ENCODE data around the gene FAM13A.
A peak's percentile ranks its signal among the peaks of the same experiment; 100 is the strongest.

Gene FAM13A

GRCh38 chr4:88742561-88742960 is 314.4 kb downstream of the FAM13A start:
- DNase-seq (ENCODE audit: extremely low spot score): no peak
- ChIA-PET CTCF (no interaction called here), POLR2A (no interaction called here)
- TF ChIP-seq NFRKB (IDR thresholded peaks at IDR 0.05): no peak
- no peak for TF ChIP-seq LEF1 (IDR thresholded peaks at IDR 0.05; ENCODE audit: borderline replicate concordance)
- no peak for TF ChIP-seq L3MBTL2 (conservative IDR thresholded peaks at IDR 0.05)

- ChIA-PET CTCF (no interaction called here), POLR2A (no interaction called here)
- TF ChIP-seq FOXA1 (IDR thresholded peaks at IDR 0.05): no peak
- no peak for TF ChIP-seq ARNT (IDR thresholded peaks at IDR 0.05)
- TF ChIP-seq SUZ12 (IDR thresholded peaks at IDR 0.05): no peak
- no peak for TF ChIP-seq TARDBP (IDR thresholded peaks at IDR 0.05)
- no peak for TF ChIP-seq LEF1 (IDR thresholded peaks at IDR 0.05; ENCODE audit: borderline replicate concordance)
- TF ChIP-seq CTBP1 (IDR thresholded peaks at IDR 0.05; ENCODE audit: borderline replicate concordance): no peak
- no peak for TF ChIP-seq L3MBTL2 (conservative IDR thresholded peaks at IDR 0.05)
- no peak for TF ChIP-seq FOXK2 (IDR thresholded peaks at IDR 0.05)
- TF ChIP-seq, protein P1, sequence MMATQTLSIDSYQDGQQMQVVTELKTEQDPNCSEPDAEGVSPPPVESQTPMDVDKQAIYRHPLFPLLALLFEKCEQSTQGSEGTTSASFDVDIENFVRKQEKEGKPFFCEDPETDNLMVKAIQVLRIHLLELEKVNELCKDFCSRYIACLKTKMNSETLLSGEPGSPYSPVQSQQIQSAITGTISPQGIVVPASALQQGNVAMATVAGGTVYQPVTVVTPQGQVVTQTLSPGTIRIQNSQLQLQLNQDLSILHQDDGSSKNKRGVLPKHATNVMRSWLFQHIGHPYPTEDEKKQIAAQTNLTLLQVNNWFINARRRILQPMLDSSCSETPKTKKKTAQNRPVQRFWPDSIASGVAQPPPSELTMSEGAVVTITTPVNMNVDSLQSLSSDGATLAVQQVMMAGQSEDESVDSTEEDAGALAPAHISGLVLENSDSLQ (IDR thresholded peaks at IDR 0.05): no peak
- no peak for TF ChIP-seq HDGF (IDR thresholded peaks at IDR 0.05; ENCODE audit: borderline replicate concordance)
- TF ChIP-seq ELF4 (IDR thresholded peaks at IDR 0.05): no peak
- DNase-seq (ENCODE audit: extremely low spot score): no peak
Measured at GRCh38 chr4:88738180-88738579, 318.8 kb downstream of the FAM13A start.

GRCh38 chr4:88737307-88737941 is 319.6 kb downstream of the FAM13A start:
- ChIA-PET CTCF (no interaction called here), POLR2A (no interaction called here)
- TF ChIP-seq, protein P1 (IDR thresholded peaks at IDR 0.05): peak; percentile 43; the same call in 1 of the 2 replicates
- TF ChIP-seq ARNT (IDR thresholded peaks at IDR 0.05): no peak
- no peak for TF ChIP-seq CTBP1 (IDR thresholded peaks at IDR 0.05; ENCODE audit: borderline replicate concordance)
- DNase-seq (ENCODE audit: extremely low spot score): no peak

- DNase-seq (ENCODE audit: extremely low spot score): no peak
- ChIA-PET CTCF (no interaction called here), POLR2A (no interaction called here)
- TF ChIP-seq ZNF384 (IDR thresholded peaks at IDR 0.05) (no peak), SUZ12 (IDR thresholded peaks at IDR 0.05) (no peak), SP1 (IDR thresholded peaks at IDR 0.05) (no peak), HDGF (IDR thresholded peaks at IDR 0.05; ENCODE audit: borderline replicate concordance) (no peak), NFRKB (IDR thresholded peaks at IDR 0.05) (no peak), ELF4 (IDR thresholded peaks at IDR 0.05) (no peak), FOXM1 (IDR thresholded peaks at IDR 0.05; ENCODE audit: borderline replicate concordance) (no peak), L3MBTL2 (conservative IDR thresholded peaks at IDR 0.05) (no peak), BHLHE40 (IDR thresholded peaks at IDR 0.05; ENCODE audit: borderline replicate concordance) (no peak), ARNT (IDR thresholded peaks at IDR 0.05) (no peak), TARDBP (IDR thresholded peaks at IDR 0.05) (no peak), LEF1 (IDR thresholded peaks at IDR 0.05; ENCODE audit: borderline replicate concordance) (no peak), FOXA1 (IDR thresholded peaks at IDR 0.05) (no peak), CTBP1 (IDR thresholded peaks at IDR 0.05; ENCODE audit: borderline replicate concordance) (no peak), FOXK2 (IDR thresholded peaks at IDR 0.05) (no peak)
- TF ChIP-seq, protein P1 (IDR thresholded peaks at IDR 0.05): no peak
Measured at GRCh38 chr4:88736264-88736663, 320.7 kb downstream of the FAM13A start.

- POLR2A ChIA-PET: no interaction called here
- no peak for DNase-seq (ENCODE audit: extremely low spot score)
- TF ChIP-seq NFRKB (IDR thresholded peaks at IDR 0.05) (no peak), SP1 (IDR thresholded peaks at IDR 0.05) (no peak), FOXA1 (IDR thresholded peaks at IDR 0.05) (no peak), FOXM1 (IDR thresholded peaks at IDR 0.05; ENCODE audit: borderline replicate concordance) (no peak), ZNF384 (IDR thresholded peaks at IDR 0.05) (no peak), BHLHE40 (IDR thresholded peaks at IDR 0.05; ENCODE audit: borderline replicate concordance) (no peak), ELF4 (IDR thresholded peaks at IDR 0.05) (no peak), HDGF (IDR thresholded peaks at IDR 0.05; ENCODE audit: borderline replicate concordance) (no peak), TARDBP (IDR thresholded peaks at IDR 0.05) (no peak)
- TF ChIP-seq, protein P1 (IDR thresholded peaks at IDR 0.05): no peak
- CTCF ChIA-PET: no interaction called here
Measured at GRCh38 chr4:88735564-88735963, 321.4 kb downstream of the FAM13A start.

DNA sequence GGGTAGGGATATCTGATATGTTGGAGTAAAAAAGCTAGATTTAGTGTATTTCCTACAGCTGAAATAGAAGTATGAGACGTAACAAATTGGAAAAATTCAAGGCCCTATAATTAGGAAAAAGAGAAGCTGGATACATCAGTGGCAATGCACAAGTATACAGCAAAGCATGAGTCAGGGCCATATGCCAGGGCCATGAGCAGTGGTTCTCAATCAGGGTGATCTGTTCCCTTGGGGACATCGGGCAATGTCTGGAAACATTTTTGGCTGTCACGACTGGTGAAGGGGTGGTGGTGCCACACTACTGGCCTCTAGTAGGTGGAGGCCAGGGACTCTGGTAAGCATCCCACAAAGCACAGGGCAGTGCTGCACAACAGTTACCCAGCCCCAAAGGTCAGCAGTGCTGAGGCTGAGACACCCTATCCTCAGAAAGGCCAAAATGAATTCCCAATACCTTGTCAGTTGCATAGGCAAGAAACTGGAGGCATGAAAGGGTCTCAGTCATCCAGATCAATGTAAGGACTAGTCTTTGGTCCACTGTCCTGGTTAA is 322.5 kb downstream of the FAM13A start:
- ChIA-PET CTCF (no interaction called here), POLR2A (no interaction called here)
- TF ChIP-seq CTBP1 (IDR thresholded peaks at IDR 0.05; ENCODE audit: borderline replicate concordance) (no peak), FOXA1 (IDR thresholded peaks at IDR 0.05) (no peak), SUZ12 (IDR thresholded peaks at IDR 0.05) (no peak), ELF4 (IDR thresholded peaks at IDR 0.05) (no peak)
- DNase-seq (ENCODE audit: extremely low spot score): no peak

Measured in HEK293T (cell line).